Panc1 (cell line): Measurements from ENCODE around the gene SMURF1. TPM values are rescaled to one million over a fixed set of nuclear protein-coding genes. Genes with fewer than 3 reads are reported as not detected.

Source experiments
- ATAC-seq: fragments of 200-7000 bp; cut with Tn5 transposase; 2 replicates; pipeline ENCODE4 v1.9.1; 2020; ENCODE audit warnings: mild to moderate bottlenecking, moderate library complexity
- BruUV-seq: library from RNA; stranded (reverse); fragments of 400-500 nt; replicated peaks from 2 replicates; lab custom pipeline; 2021; lab: Mats Ljungman, UMichigan
- CTCF ChIA-PET: fragments of 300-600 bp; sonication (Branson Sonifier 250); formaldehyde crosslinking; loops from one replicate; lab custom pipeline; 2022; ENCODE audit warnings: antibody characterized with exemption; lab: Charles Lee
- POLR2A ChIA-PET: fragments of 300-600 bp; sonication (Branson Sonifier 250); formaldehyde crosslinking; loops from one replicate; lab custom pipeline; 2022; ENCODE audit warnings: antibody characterized with exemption; lab: Charles Lee
- DNase-seq: peaks from one replicate; pipeline ENCODE4 v3.0.0-alpha.2; 2010; ENCODE audit warnings: low read depth, low spot score
- H3K27ac ChIP-seq: 2 replicates; pipeline ENCODE4 v1.5.1; 2011; ENCODE audit warnings: mild to moderate bottlenecking, low read length, inconsistent platforms
- H3K27me3 ChIP-seq: fragments of 200-500 bp; sonication (Bioruptor generic); 2 replicates; pipeline ENCODE4 v1.6.0; 2014; ENCODE audit warnings: low read length, inconsistent platforms; ENCODE audit not compliant: control insufficient read depth, insufficient read depth
- H3K36me3 ChIP-seq: fragments of 200-500 bp; sonication (Bioruptor generic); 2 replicates; pipeline ENCODE4 v1.5.1; 2014; ENCODE audit warnings: inconsistent platforms, mild to moderate bottlenecking, low read length, moderate library complexity; ENCODE audit not compliant: control insufficient read depth, insufficient read depth
- H3K4me1 ChIP-seq: 2 replicates; pipeline ENCODE4 v1.5.1; 2011; ENCODE audit warnings: inconsistent platforms, mild to moderate bottlenecking, low read length, moderate library complexity; ENCODE audit not compliant: control insufficient read depth, insufficient read depth
- H3K4me3 ChIP-seq, 2 experiments: 2 replicates each; pipeline ENCODE4 v1.5.1; 2011 to 2012; ENCODE audit warnings: low read depth in 2 of 2, low read length in 2 of 2, mild to moderate bottlenecking in 2 of 2, inconsistent platforms in 1 of 2, moderate library complexity in 1 of 2
- H3K9me3 ChIP-seq: fragments of 200-500 bp; sonication (Bioruptor generic); 2 replicates; pipeline ENCODE4 v1.5.1; 2014; ENCODE audit warnings: low read depth, mild to moderate bottlenecking, inconsistent platforms, low read length, moderate library complexity; ENCODE audit not compliant: control insufficient read depth, insufficient read depth
- CTCF ChIP-seq: fragments of 450-650 bp; IDR thresholded peaks from 2 replicates; pipeline ENCODE4 v1.5.1; 2017; ENCODE audit warnings: mild to moderate bottlenecking
- POLR2AphosphoS5 ChIP-seq: IDR thresholded peaks from 2 replicates; pipeline ENCODE4 v1.6.1; 2012; ENCODE audit warnings: mild to moderate bottlenecking, low read depth, low read length, moderate library complexity
- REST ChIP-seq, 2 experiments: IDR thresholded peaks; 2 replicates each; pipeline ENCODE4 v1.6.1; 2011 to 2012; ENCODE audit warnings: low read depth in 2 of 2, control low read depth in 1 of 2, low read length in 1 of 2, mild to moderate bottlenecking in 1 of 2, moderate library complexity in 1 of 2; ENCODE audit not compliant: insufficient read depth in 1 of 2
- SIN3A ChIP-seq: IDR thresholded peaks from 2 replicates; pipeline ENCODE4 v1.6.1; 2012; ENCODE audit warnings: low read depth, mild to moderate bottlenecking, low read length, moderate library complexity, borderline replicate concordance; ENCODE audit not compliant: insufficient read depth
- TCF7L2 ChIP-seq: IDR thresholded peaks from 2 replicates; pipeline ENCODE4 v1.6.1; 2011; ENCODE audit warnings: mild to moderate bottlenecking, low read depth, low read length, inconsistent platforms
- in situ Hi-C: cut with HindIII; loops from 2 replicates; pipeline ENCODE4 v1.10.0; 2016; ENCODE audit warnings: low sequenced_read_pairs, low pct_unique_long_range_greater_than_20kb
- intact Hi-C: fragments of 100-400 bp; cut with micrococcal nuclease; formaldehyde crosslinking; loops from one replicate; pipeline ENCODE4 v1.10.0; 2022; ENCODE audit not compliant: unreplicated experiment
- total RNA-seq: library from RNA; stranded (reverse); gene quantifications from one replicate; pipeline ENCODE4 v1.2.1, GENCODE V29; 2021; ENCODE audit not compliant: unreplicated experiment

SMURF1 gene
- total RNA-seq, 1 experiment from 2014 or later = 47.0 TPM

- TF ChIP-seq REST (IDR thresholded peaks at IDR 0.05; ENCODE audit: insufficient read depth in 1 of 2, low read depth in 2 of 2, low read length in 1 of 2) = no peak
- TF ChIP-seq CTCF = no peak
- TF ChIP-seq SIN3A = no peak
- TF ChIP-seq TCF7L2 = no peak
- TF ChIP-seq POLR2AphosphoS5 = no peak
- no peak overlapping the region for H3K4me3 ChIP-seq
- no peak overlapping the region for H3K27ac ChIP-seq
- H3K36me3 ChIP-seq = peaks cover 8% of the 10 kb centered on the region
- CTCF ChIA-PET = no interaction called here
- POLR2A ChIA-PET = no interaction called here
- no peaks in the 10 kb centered on the region for H3K4me1 ChIP-seq
- ATAC-seq = no peak
- DNase-seq = no peak
- no TSS peak for BruUV-seq
- no peaks in the 10 kb centered on the region for H3K27me3 ChIP-seq
- intact Hi-C loops = no loop called here
- in situ Hi-C loops = no loop called here
- no peaks in the 10 kb centered on the region for H3K9me3 ChIP-seq
Measured at GRCh38 chr7:98998821-98999725, 144.8 kb downstream of the SMURF1 start.

- DNase-seq (no peak), ATAC-seq (no peak)
- intact Hi-C loops = no loop called here
- in situ Hi-C loops = no loop called here
- Histone ChIP-seq H3K9me3 (no peaks in the 10 kb centered on the region), H3K27ac (no peak overlapping the region), H3K4me1 (no peaks in the 10 kb centered on the region), H3K4me3 (no peak overlapping the region), H3K36me3 (peaks cover 8% of the 10 kb centered on the region), H3K27me3 (no peaks in the 10 kb centered on the region)
- TF ChIP-seq POLR2AphosphoS5 (no peak), TCF7L2 (no peak), SIN3A (no peak), REST (IDR thresholded peaks at IDR 0.05; ENCODE audit: insufficient read depth in 1 of 2, low read depth in 2 of 2, low read length in 1 of 2) (no peak), CTCF (no peak)
- no TSS peak for BruUV-seq
- ChIA-PET CTCF (interaction anchor here (0.7 kb wide), 1 partner anchor 140 kb away, joined by 8 read pairs; no protein-coding TSS in a partner anchor), POLR2A (interaction anchor here (0.6 kb wide), 1 partner anchor 8 kb away, joined by 5 read pairs; no protein-coding TSS in a partner anchor)
Measured at GRCh38 chr7:98997846-98998245, 146.1 kb downstream of the SMURF1 start.
